ENCODE data around the gene CCDC90B. TPM values are rescaled to one million over a fixed set of nuclear protein-coding genes. Genes with fewer than 3 reads are reported as not detected.
"Not testable (repeated sequence)": the region's sequence is repeated elsewhere in the genome, so short reads cannot be mapped to it uniquely, and the experiment has no call there.

The CCDC90B gene
- total and polyA plus RNA-seq, 4 donors: 31.6 to 84.6 (median 36.8) TPM

- Histone ChIP-seq H3K27me3 (ENCODE audit: control insufficient read depth in 1 of 2, insufficient read depth in 2 of 2, low read length in 1 of 2) (no peaks in the 10 kb centered on the region), H3K27ac (ENCODE audit: low read depth in 1 of 2, low read length in 2 of 2) (no peak overlapping the region), H3K36me3 (ENCODE audit: control insufficient read depth in 1 of 2, insufficient read depth in 2 of 2, low read length in 1 of 2) (no peaks in the 10 kb centered on the region), H3K4me3 (ENCODE audit: low read length in 2 of 2) (no peak overlapping the region), H3K4me1 (ENCODE audit: control insufficient read depth in 1 of 2, insufficient read depth in 2 of 2, low read length in 2 of 2) (peaks cover 0 to 1% of the 10 kb centered on the region in 2 donors), H3K9me3 (ENCODE audit: control insufficient read depth, low read length) (no peaks in the 10 kb centered on the region)
- intact Hi-C loops (cut with DNase I): no loop called here
- ATAC-seq (ENCODE audit: low FRiP score): no peak
- DNase-seq: no peak
Measured at GRCh38 chr11:83278351-83278750, 7.8 kb downstream of the CCDC90B start.

GRCh38 chr11:83275888-83276641 is 10.1 kb downstream of the CCDC90B start:
- Histone ChIP-seq H3K9me3 (ENCODE audit: control insufficient read depth, low read length) (no peaks in the 10 kb centered on the region), H3K27ac (ENCODE audit: low read depth in 1 of 2, low read length in 2 of 2) (no peak overlapping the region), H3K27me3 (ENCODE audit: control insufficient read depth in 1 of 2, insufficient read depth in 2 of 2, low read length in 1 of 2) (no peaks in the 10 kb centered on the region), H3K36me3 (ENCODE audit: control insufficient read depth in 1 of 2, insufficient read depth in 2 of 2, low read length in 1 of 2) (no peaks in the 10 kb centered on the region), H3K4me1 (ENCODE audit: control insufficient read depth in 1 of 2, insufficient read depth in 2 of 2, low read length in 2 of 2) (no peaks in the 10 kb centered on the region), H3K4me3 (ENCODE audit: low read length in 2 of 2) (no peak overlapping the region)
- WGBS, 2 donors: 85 to 87% methylated on average over 8 of the region's 8 CpGs
- intact Hi-C loops (cut with DNase I): loop anchor here in 1 of 2 donors (2.0 kb wide), 1 partner anchor 13 kb away; no protein-coding TSS in a partner anchor
- DNase-seq (no peak), ATAC-seq (ENCODE audit: low FRiP score) (no peak)

- intact Hi-C loops (cut with DNase I): no loop called here
- ATAC-seq (ENCODE audit: low FRiP score) (no peak), DNase-seq (no peak)
- Histone ChIP-seq H3K9me3 (ENCODE audit: control insufficient read depth, low read length) (no peaks in the 10 kb centered on the region), H3K36me3 (ENCODE audit: control insufficient read depth in 1 of 2, insufficient read depth in 2 of 2, low read length in 1 of 2) (no peaks in the 10 kb centered on the region), H3K27ac (ENCODE audit: low read depth in 1 of 2, low read length in 2 of 2) (no peak overlapping the region), H3K4me3 (ENCODE audit: low read length in 2 of 2) (no peak overlapping the region), H3K27me3 (ENCODE audit: control insufficient read depth in 1 of 2, insufficient read depth in 2 of 2, low read length in 1 of 2) (no peaks in the 10 kb centered on the region), H3K4me1 (ENCODE audit: control insufficient read depth in 1 of 2, insufficient read depth in 2 of 2, low read length in 2 of 2) (no peaks in the 10 kb centered on the region)
Measured at GRCh38 chr11:83272627-83273026, 13.5 kb downstream of the CCDC90B start.

- whole genome bisulfite sequencing, 2 donors: 95 to 97% methylated on average over 5 of the region's 5 CpGs
- H3K9me3 ChIP-seq (ENCODE audit: control insufficient read depth, low read length); ATAC-seq (ENCODE audit: low FRiP score); intact Hi-C loops (cut with DNase I); H3K4me3 ChIP-seq (ENCODE audit: low read length in 2 of 2); H3K27ac ChIP-seq (ENCODE audit: low read depth in 1 of 2, low read length in 2 of 2); H3K36me3 ChIP-seq (ENCODE audit: control insufficient read depth in 1 of 2, insufficient read depth in 2 of 2, low read length in 1 of 2); DNase-seq; H3K4me1 ChIP-seq (ENCODE audit: control insufficient read depth in 1 of 2, insufficient read depth in 2 of 2, low read length in 2 of 2); H3K27me3 ChIP-seq (ENCODE audit: control insufficient read depth in 1 of 2, insufficient read depth in 2 of 2, low read length in 1 of 2): not testable (repeated sequence)
Measured at GRCh38 chr11:83271734-83272133, 14.4 kb downstream of the CCDC90B start.

- H3K4me3 ChIP-seq (ENCODE audit: low read length in 2 of 2); H3K27me3 ChIP-seq (ENCODE audit: control insufficient read depth in 1 of 2, insufficient read depth in 2 of 2, low read length in 1 of 2); H3K9me3 ChIP-seq (ENCODE audit: control insufficient read depth, low read length); DNase-seq; H3K4me1 ChIP-seq (ENCODE audit: control insufficient read depth in 1 of 2, insufficient read depth in 2 of 2, low read length in 2 of 2); H3K27ac ChIP-seq (ENCODE audit: low read depth in 1 of 2, low read length in 2 of 2); H3K36me3 ChIP-seq (ENCODE audit: control insufficient read depth in 1 of 2, insufficient read depth in 2 of 2, low read length in 1 of 2); intact Hi-C loops (cut with DNase I); ATAC-seq (ENCODE audit: low FRiP score): not testable (repeated sequence)
- WGBS, 2 donors: 60 to 74% methylated on average over 2 of the region's 2 CpGs
Measured at GRCh38 chr11:83269080-83269479, 17.1 kb downstream of the CCDC90B start.

GRCh38 chr11:83265331-83265730 is 20.8 kb downstream of the CCDC90B start:
- no peak for DNase-seq
- no peaks in the 10 kb centered on the region for H3K27me3 ChIP-seq (ENCODE audit: control insufficient read depth in 1 of 2, insufficient read depth in 2 of 2, low read length in 1 of 2)
- H3K36me3 ChIP-seq (ENCODE audit: control insufficient read depth in 1 of 2, insufficient read depth in 2 of 2, low read length in 1 of 2): no peaks in the 10 kb centered on the region
- H3K4me3 ChIP-seq (ENCODE audit: low read length in 2 of 2): no peak overlapping the region
- H3K27ac ChIP-seq (ENCODE audit: low read depth in 1 of 2, low read length in 2 of 2): no peak overlapping the region
- 75 to 94% methylated on average over 1 of the region's 1 CpG for WGBS, 2 donors
- no peak for ATAC-seq (ENCODE audit: low FRiP score)
- intact Hi-C loops (cut with DNase I): no loop called here
- no peaks in the 10 kb centered on the region for H3K4me1 ChIP-seq (ENCODE audit: control insufficient read depth in 1 of 2, insufficient read depth in 2 of 2, low read length in 2 of 2)
- H3K9me3 ChIP-seq (ENCODE audit: control insufficient read depth, low read length): no peaks in the 10 kb centered on the region

GRCh38 chr11:83259559-83259958 is 26.6 kb downstream of the CCDC90B start:
- H3K36me3 ChIP-seq (ENCODE audit: control insufficient read depth in 1 of 2, insufficient read depth in 2 of 2, low read length in 1 of 2): peaks cover 0 to 4% of the 10 kb centered on the region in 2 donors
- no peak overlapping the region for H3K27ac ChIP-seq (ENCODE audit: low read depth in 1 of 2, low read length in 2 of 2)
- H3K9me3 ChIP-seq (ENCODE audit: control insufficient read depth, low read length): no peaks in the 10 kb centered on the region
- H3K27me3 ChIP-seq (ENCODE audit: control insufficient read depth in 1 of 2, insufficient read depth in 2 of 2, low read length in 1 of 2): no peaks in the 10 kb centered on the region
- ATAC-seq (ENCODE audit: low FRiP score) (no peak), DNase-seq (no peak)
- 95 to 100% methylated on average over 1 of the region's 1 CpG for WGBS, 2 donors
- intact Hi-C loops (cut with DNase I): loop anchor here in 1 of 2 donors (5.0 kb wide), 1 partner anchor 62 kb away; no protein-coding TSS in a partner anchor
- peaks cover 0 to 7% of the 10 kb centered on the region in 2 donors for H3K4me1 ChIP-seq (ENCODE audit: control insufficient read depth in 1 of 2, insufficient read depth in 2 of 2, low read length in 2 of 2)
- H3K4me3 ChIP-seq (ENCODE audit: low read length in 2 of 2): no peak overlapping the region

- H3K27ac ChIP-seq (ENCODE audit: low read depth in 1 of 2, low read length in 2 of 2): peak overlapping the region; percentile 12 to 63
- H3K27me3 ChIP-seq (ENCODE audit: control insufficient read depth in 1 of 2, insufficient read depth in 2 of 2, low read length in 1 of 2): no peaks in the 10 kb centered on the region
- peak overlapping the region in 1 of 2 donors; percentile 12 for H3K4me3 ChIP-seq (ENCODE audit: low read length in 2 of 2)
- 60 to 88% methylated on average over 3 of the region's 3 CpGs for WGBS, 2 donors
- intact Hi-C loops (cut with DNase I): loop anchor here in 1 of 2 donors (5.0 kb wide), 1 partner anchor 60 kb away; no protein-coding TSS in a partner anchor
- H3K4me1 ChIP-seq (ENCODE audit: control insufficient read depth in 1 of 2, insufficient read depth in 2 of 2, low read length in 2 of 2): peaks cover 0 to 7% of the 10 kb centered on the region in 2 donors
- DNase-seq: peak in 1 of 2 donors; percentile 47
- peak; percentile 40 for ATAC-seq (ENCODE audit: low FRiP score)
- H3K9me3 ChIP-seq (ENCODE audit: control insufficient read depth, low read length): no peaks in the 10 kb centered on the region
- peaks cover 0 to 4% of the 10 kb centered on the region in 2 donors for H3K36me3 ChIP-seq (ENCODE audit: control insufficient read depth in 1 of 2, insufficient read depth in 2 of 2, low read length in 1 of 2)
Measured at GRCh38 chr11:83257761-83258168, 28.4 kb downstream of the CCDC90B start.
